Neural cell (in vitro differentiated cells): Measurements from ENCODE around the gene CDH16.

ENCODE experiments used
- CTCF ChIP-seq: fragments of 450-650 bp; IDR thresholded peaks from 2 replicates; pipeline ENCODE4 v1.5.1; 2014; ENCODE audit warnings: antibody characterized with exemption, mild to moderate bottlenecking, moderate library complexity; ENCODE audit not compliant: poor library complexity, severe bottlenecking
- EZH2 ChIP-seq: fragments of 200-600, 300-800 bp; shearing (Covaris generic), sonication (generic); IDR thresholded peaks from 2 replicates; pipeline ENCODE4 v1.6.1; 2014; ENCODE audit warnings: antibody characterized with exemption, low read length, borderline replicate concordance, mild to moderate bottlenecking; ENCODE audit not compliant: insufficient read depth, poor library complexity, severe bottlenecking
- POLR2AphosphoS5 ChIP-seq: IDR thresholded peaks from 2 replicates; pipeline ENCODE4 v1.6.1; 2012
- REST ChIP-seq: IDR thresholded peaks from 2 replicates; pipeline ENCODE4 v1.6.1; 2012; ENCODE audit warnings: borderline replicate concordance
- SMC3 ChIP-seq: fragments of 450-650 bp; conservative IDR thresholded peaks from 2 replicates; pipeline ENCODE4 v1.6.1; 2014; ENCODE audit warnings: antibody characterized with exemption, mild to moderate bottlenecking, moderate library complexity; ENCODE audit not compliant: poor library complexity

- TF ChIP-seq CTCF (no peak), POLR2AphosphoS5 (no peak), EZH2 (no peak), SMC3 (no peak), REST (no peak)
Measured at GRCh38 chr16:66874079-66874775, 44.5 kb downstream of the CDH16 start.
